Measurements from ENCODE around the gene SPOP. TPM values are rescaled to one million over a fixed set of nuclear protein-coding genes. Genes with fewer than 3 reads are reported as not detected.
A peak's percentile ranks its signal among the peaks of the same experiment; 100 is the strongest.

Gene SPOP
- total and polyA plus RNA-seq, 2 of the 4 experiments (the other 2 are of a cell fraction), result 24.9 to 47.5 TPM

GRCh38 chr17:49583226-49583625 is 94.7 kb downstream of the SPOP start:
- ChIA-PET POLR2A (ENCODE audit: unreplicated experiment) (no interaction called here), CTCF (no interaction called here)
- Histone ChIP-seq H4K5ac (ENCODE audit: low read depth, low read length) (no peak overlapping the region), H2BK120ac (ENCODE audit: low read depth, low read length) (no peak overlapping the region), H3K14ac (replicated peaks; ENCODE audit: low read depth, low read length) (no peak overlapping the region), H3K4me1 (ENCODE audit: control insufficient read depth, insufficient read depth, low read length) (peaks cover 1% of the 10 kb centered on the region; the same call in 1 of the 2 replicates), H3K4me3 (ENCODE audit: insufficient read depth, low read depth, low read length) (no peak overlapping the region), H2BK20ac (ENCODE audit: low read depth, low read length) (no peak overlapping the region), H3K79me1 (ENCODE audit: low read depth in 1 of 2, low read length in 2 of 2) (no peaks in the 10 kb centered on the region), H3K23ac (ENCODE audit: low read depth, low read length) (no peak overlapping the region), H2AFZ (replicated peaks; ENCODE audit: low read length, poor library complexity) (no peak overlapping the region), H3K36me3 (ENCODE audit: control insufficient read depth, insufficient read depth, low read length) (no peaks in the 10 kb centered on the region), H3K9me1 (ENCODE audit: insufficient read depth, low read length) (peaks cover 6% of the 10 kb centered on the region), H3K9ac (ENCODE audit: low read depth, low read length) (no peak overlapping the region), H4K20me1 (ENCODE audit: insufficient read depth, low read length) (no peaks in the 10 kb centered on the region), H3K9me3 (ENCODE audit: control insufficient read depth, insufficient read depth, low read length) (no peaks in the 10 kb centered on the region), H3K18ac (ENCODE audit: low read depth, low read length) (no peak overlapping the region), H2BK15ac (ENCODE audit: low read depth, low read length) (no peak overlapping the region), H4K91ac (ENCODE audit: insufficient read depth, low read depth, low read length) (no peak overlapping the region), H2AK9ac (replicated peaks; ENCODE audit: low read depth, low read length, poor library complexity) (peak overlapping the region; percentile 9), H2AK5ac (ENCODE audit: low read depth, low read length) (no peak overlapping the region), H3K27me3 (ENCODE audit: control insufficient read depth, insufficient read depth, low read length) (peaks cover 1% of the 10 kb centered on the region; the same call in 1 of the 2 replicates), H3K4me2 (ENCODE audit: low read depth, low read length) (no peak overlapping the region), H2BK5ac (ENCODE audit: low read depth, low read length, poor library complexity, severe bottlenecking) (no peak overlapping the region), H3K4ac (ENCODE audit: low read depth, low read length) (no peak overlapping the region), H3K27ac (ENCODE audit: insufficient read depth, low read length) (no peak overlapping the region), H4K8ac (ENCODE audit: low read depth in 2 of 2, low read length in 2 of 2) (no peak overlapping the region), H3K56ac (ENCODE audit: extremely low read depth, insufficient read depth, low read length) (no peak overlapping the region)
- no TSS peak for BruUV-seq (replicated peaks)
- WGBS, 2 experiments (ENCODE audit: extremely low coverage in 2 of 2, insufficient read length in 1 of 2), result 100% methylated on average over 1 of the region's 5 CpGs; no CpG with 5 or more reads in 1 of the 2 experiments
- DNase-seq (no peak), ATAC-seq (ENCODE audit: low read depth) (no peak)
- dilution Hi-C loops (cut with HindIII; ENCODE audit: low sequenced_read_pairs, unreplicated experiment) (no loop called here), in situ Hi-C loops (cut with MboI; ENCODE audit: low sequenced_read_pairs) (no loop called here), intact Hi-C loops (cut with micrococcal nuclease) (no loop called here)
- TF ChIP-seq CHD1 (IDR thresholded peaks at IDR 0.05; ENCODE audit: low read depth, low read length) (no peak), MAFK (IDR thresholded peaks at IDR 0.05; ENCODE audit: low read depth, low read length) (no peak), RFX5 (IDR thresholded peaks at IDR 0.05; ENCODE audit: low read depth, low read length) (no peak)
